Duodenal mucosa (tissue), 2 donors: ENCODE results near the gene IL1R1.

Experiments
- H3K27ac ChIP-seq: one replicate; pipeline ENCODE4 v1.7.0; 2013; ENCODE audit warnings: low read depth, low read length
- H3K27me3 ChIP-seq, 2 donors: one replicate each; pipeline ENCODE4 v1.7.0; 2013; ENCODE audit warnings: low read length in 2 of 2, control low read depth in 1 of 2; ENCODE audit not compliant: insufficient read depth in 2 of 2, control insufficient read depth in 1 of 2
- H3K36me3 ChIP-seq, 2 donors: one replicate each; pipeline ENCODE4 v1.7.0; 2013; ENCODE audit warnings: low read length in 2 of 2, control low read depth in 1 of 2; ENCODE audit not compliant: insufficient read depth in 2 of 2, control insufficient read depth in 1 of 2
- H3K4me1 ChIP-seq, 2 donors: one replicate each; pipeline ENCODE4 v1.7.0; 2013; ENCODE audit warnings: low read length in 2 of 2, control low read depth in 1 of 2; ENCODE audit not compliant: insufficient read depth in 2 of 2, control insufficient read depth in 1 of 2
- H3K4me3 ChIP-seq, 2 donors: one replicate each; pipeline ENCODE4 v1.7.0; 2013; ENCODE audit warnings: low read length in 2 of 2, low read depth in 1 of 2
- H3K9ac ChIP-seq, 2 donors: one replicate each; pipeline ENCODE4 v1.7.0; 2013; ENCODE audit warnings: low read length in 2 of 2, low read depth in 1 of 2
- H3K9me3 ChIP-seq, 2 donors: one replicate each; pipeline ENCODE4 v1.7.0; 2013; ENCODE audit warnings: low read length in 2 of 2, control low read depth in 1 of 2; ENCODE audit not compliant: control insufficient read depth in 1 of 2

IL1R1 gene

DNA sequence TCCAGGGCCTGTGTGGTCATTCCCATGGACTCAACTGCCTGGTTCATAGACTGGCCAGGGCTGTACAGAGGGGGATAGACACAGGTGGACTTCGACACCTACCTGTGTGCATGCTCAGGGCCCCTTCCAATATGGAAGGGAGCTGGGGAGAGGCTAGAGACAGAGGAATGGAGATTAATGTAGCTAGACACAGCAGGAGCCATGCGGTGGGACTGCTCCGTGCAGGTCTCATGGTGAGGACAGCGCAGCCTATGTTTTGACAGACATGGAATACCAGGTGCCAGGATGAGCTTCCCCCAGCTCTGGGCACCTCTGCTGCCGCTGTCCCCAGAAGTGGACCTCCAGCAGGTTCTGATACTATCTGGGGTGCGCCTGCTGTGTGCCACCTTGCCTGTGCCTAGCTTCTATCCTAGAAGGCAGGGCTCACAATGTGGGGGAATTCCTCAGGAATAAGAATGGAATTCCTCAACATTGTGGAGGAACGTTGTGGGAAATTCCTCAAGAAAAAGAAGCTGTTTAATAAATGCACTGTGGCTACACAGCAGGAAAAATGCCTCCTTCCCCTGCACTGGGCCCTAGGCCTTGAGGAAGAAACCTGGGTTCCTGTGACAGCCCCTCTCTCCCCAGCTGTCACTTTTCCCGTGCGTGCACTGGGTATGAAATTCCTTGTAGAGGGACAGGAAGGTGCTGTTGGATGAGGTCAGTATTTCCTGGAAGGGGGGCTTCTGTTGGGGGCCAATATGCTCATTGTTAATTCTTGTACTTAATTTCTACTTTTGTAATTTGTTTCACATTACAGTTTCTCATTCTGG is 7.3 kb downstream of the IL1R1 start:
- Histone ChIP-seq H3K4me1 (peaks cover 4% of the 10 kb centered on the region in 2 donors), H3K27me3 (no peaks in the 10 kb centered on the region), H3K9ac (no peak overlapping the region), H3K36me3 (no peaks in the 10 kb centered on the region), H3K4me3 (no peak overlapping the region), H3K27ac (no peak overlapping the region), H3K9me3 (peaks cover 9 to 12% of the 10 kb centered on the region in 2 donors)

- H3K4me1 ChIP-seq, result peaks cover 4 to 8% of the 10 kb centered on the region in 2 donors
- no peak overlapping the region for H3K27ac ChIP-seq
- H3K27me3 ChIP-seq, result no peaks in the 10 kb centered on the region
- peaks cover 0 to 2% of the 10 kb centered on the region in 2 donors for H3K9me3 ChIP-seq
- no peaks in the 10 kb centered on the region for H3K36me3 ChIP-seq
- H3K4me3 ChIP-seq, result no peak overlapping the region
- no peak overlapping the region for H3K9ac ChIP-seq
Observed at GRCh38 chr2:102154364-102154763, 11.8 kb downstream of the IL1R1 start.

- H3K4me3 ChIP-seq, result no peak overlapping the region
- H3K36me3 ChIP-seq, result no peaks in the 10 kb centered on the region
- H3K9me3 ChIP-seq, result no peaks in the 10 kb centered on the region
- H3K9ac ChIP-seq, result no peak overlapping the region
- peak overlapping the region; percentile 60 for H3K27ac ChIP-seq
- H3K27me3 ChIP-seq, result no peaks in the 10 kb centered on the region
- H3K4me1 ChIP-seq, result peaks cover 4 to 8% of the 10 kb centered on the region in 2 donors
Observed at GRCh38 chr2:102154946-102155702, 12.6 kb downstream of the IL1R1 start.

- no peaks in the 10 kb centered on the region for H3K36me3 ChIP-seq
- H3K4me3 ChIP-seq, result no peak overlapping the region
- no peaks in the 10 kb centered on the region for H3K27me3 ChIP-seq
- no peak overlapping the region for H3K9ac ChIP-seq
- peaks cover 4 to 8% of the 10 kb centered on the region in 2 donors for H3K4me1 ChIP-seq
- H3K27ac ChIP-seq, result peak overlapping the region; percentile 60
- no peaks in the 10 kb centered on the region for H3K9me3 ChIP-seq
Observed at GRCh38 chr2:102155703-102156515, 13.4 kb downstream of the IL1R1 start.

GRCh38 chr2:102158011-102158755 is 15.6 kb downstream of the IL1R1 start:
- no peaks in the 10 kb centered on the region for H3K36me3 ChIP-seq
- H3K27me3 ChIP-seq, result no peaks in the 10 kb centered on the region
- H3K9ac ChIP-seq, result no peak overlapping the region
- no peaks in the 10 kb centered on the region for H3K9me3 ChIP-seq
- H3K27ac ChIP-seq, result no peak overlapping the region
- H3K4me3 ChIP-seq, result no peak overlapping the region
- H3K4me1 ChIP-seq, result peaks cover 4 to 5% of the 10 kb centered on the region in 2 donors

DNA sequence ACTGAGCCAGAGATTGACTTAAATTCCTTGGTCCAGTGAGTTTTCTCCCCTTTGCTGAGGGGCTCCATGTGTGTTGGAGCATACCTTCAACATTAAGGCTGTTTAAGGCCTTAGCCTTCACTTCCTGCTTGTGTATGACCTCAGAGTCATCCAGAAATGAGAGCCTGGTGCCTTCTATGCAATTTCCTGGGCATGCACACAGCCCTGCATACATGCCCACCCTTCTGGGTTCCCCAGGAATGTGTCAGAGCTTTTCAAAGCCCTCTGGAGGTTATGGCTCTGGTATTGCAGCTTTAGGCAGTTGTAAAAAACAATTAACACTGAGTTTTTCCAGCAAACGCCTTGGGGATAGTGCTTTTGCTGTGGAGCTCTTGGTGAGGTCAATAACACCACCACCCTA is 16.7 kb downstream of the IL1R1 start:
- H3K9ac ChIP-seq, result no peak overlapping the region
- H3K36me3 ChIP-seq, result no peaks in the 10 kb centered on the region
- H3K9me3 ChIP-seq, result no peaks in the 10 kb centered on the region
- H3K4me3 ChIP-seq, result no peak overlapping the region
- H3K27ac ChIP-seq, result no peak overlapping the region
- H3K27me3 ChIP-seq, result no peaks in the 10 kb centered on the region
- peaks cover 1 to 5% of the 10 kb centered on the region in 2 donors for H3K4me1 ChIP-seq

DNA sequence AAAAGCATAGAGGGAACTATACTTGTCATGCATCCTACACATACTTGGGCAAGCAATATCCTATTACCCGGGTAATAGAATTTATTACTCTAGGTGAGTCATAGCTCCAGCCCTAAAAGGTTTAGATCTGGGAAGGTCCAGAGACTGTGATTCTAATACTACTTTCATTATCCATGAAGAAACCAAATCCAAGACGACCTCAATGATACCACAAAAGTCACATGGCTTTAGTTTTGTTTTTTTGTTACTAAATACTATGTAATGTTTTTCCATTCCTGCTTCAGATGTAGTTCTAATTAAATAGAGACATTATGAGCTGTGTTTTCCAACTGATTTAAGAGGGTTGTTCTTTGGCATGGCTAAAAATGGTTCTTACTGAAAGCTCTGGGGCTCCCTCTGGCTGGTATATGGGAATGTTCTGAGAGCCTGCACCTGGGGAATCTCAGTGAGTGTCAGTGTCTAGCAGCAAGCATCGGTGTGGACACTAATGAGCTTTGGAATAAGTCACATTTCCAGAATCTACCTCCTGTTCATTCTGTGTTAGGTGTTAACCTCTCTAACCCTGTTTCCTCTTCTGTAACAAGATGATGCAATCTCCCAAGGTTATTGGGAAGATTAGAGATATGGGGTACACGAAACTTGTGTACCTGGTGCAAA is 23.8 kb downstream of the IL1R1 start:
- no peak overlapping the region for H3K9ac ChIP-seq
- no peaks in the 10 kb centered on the region for H3K36me3 ChIP-seq
- H3K9me3 ChIP-seq, result no peaks in the 10 kb centered on the region
- no peaks in the 10 kb centered on the region for H3K27me3 ChIP-seq
- no peak overlapping the region for H3K4me3 ChIP-seq
- H3K4me1 ChIP-seq, result no peaks in the 10 kb centered on the region
- no peak overlapping the region for H3K27ac ChIP-seq

GRCh38 chr2:102168026-102168771 is 25.7 kb downstream of the IL1R1 start:
- Histone ChIP-seq H3K9me3 (no peaks in the 10 kb centered on the region), H3K4me3 (no peak overlapping the region), H3K4me1 (no peaks in the 10 kb centered on the region), H3K27me3 (no peaks in the 10 kb centered on the region), H3K9ac (no peak overlapping the region), H3K36me3 (no peaks in the 10 kb centered on the region), H3K27ac (no peak overlapping the region)

DNA sequence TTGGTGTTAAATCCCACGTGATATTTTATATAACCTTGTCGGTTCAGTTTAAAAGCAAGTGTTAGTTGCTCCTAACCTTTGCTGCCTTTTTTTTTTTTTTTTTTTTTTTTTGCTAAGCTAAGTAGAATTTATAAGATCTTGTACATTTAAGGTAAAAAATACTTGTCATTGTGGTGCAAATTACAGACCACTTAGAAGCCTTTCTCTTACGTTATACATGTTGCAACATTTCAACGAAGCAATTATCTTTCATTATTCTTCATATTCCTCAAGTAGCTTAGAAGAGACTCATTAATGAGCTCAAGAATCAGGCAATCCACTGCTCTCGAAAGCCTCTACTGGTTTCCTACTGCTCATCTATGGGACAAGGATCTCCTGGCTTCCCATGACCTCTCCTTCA is 29.4 kb downstream of the IL1R1 start:
- Histone ChIP-seq H3K4me3 (no peak overlapping the region), H3K9me3 (no peaks in the 10 kb centered on the region), H3K27ac (no peak overlapping the region), H3K4me1 (no peaks in the 10 kb centered on the region), H3K9ac (no peak overlapping the region), H3K27me3 (no peaks in the 10 kb centered on the region), H3K36me3 (peaks cover 0 to 4% of the 10 kb centered on the region in 2 donors)
